NCI-H748 (cell line): ENCODE results near the gene ATAD3C.
"Not testable (repeated sequence)": the region's sequence is repeated elsewhere in the genome, so short reads cannot be mapped to it uniquely, and the experiment has no call there.

Experiments used
- DNase-seq: peaks from one replicate; lab custom pipeline; 2025; ENCODE audit not compliant: unreplicated experiment; lab: John Stamatoyannopoulos, UW

The ATAD3C gene

GRCh38 chr1:1494311-1494710 lies 44.8 kb downstream of the ATAD3C start:
- DNase-seq: not testable (repeated sequence)

- not testable (repeated sequence) for DNase-seq
Measured at GRCh38 chr1:1495461-1495975, 46.0 kb downstream of the ATAD3C start.

- peak; percentile 60 for DNase-seq
Measured at GRCh38 chr1:1504777-1505365, 55.4 kb downstream of the ATAD3C start.

- DNase-seq: peak; percentile 2
Measured at GRCh38 chr1:1505366-1505798, 55.9 kb downstream of the ATAD3C start.

- DNase-seq: not testable (repeated sequence)
Measured at GRCh38 chr1:1505801-1506200, 56.3 kb downstream of the ATAD3C start.

GRCh38 chr1:1507305-1507704 lies 57.8 kb downstream of the ATAD3C start:
- DNase-seq: no peak

GRCh38 chr1:1508775-1509464 lies 59.4 kb downstream of the ATAD3C start:
- DNase-seq: not testable (repeated sequence)

GRCh38 chr1:1509465-1509850 lies 60.0 kb downstream of the ATAD3C start:
- not testable (repeated sequence) for DNase-seq

GRCh38 chr1:1510912-1511532 lies 61.5 kb downstream of the ATAD3C start:
- DNase-seq: peak; percentile 77

- peak; percentile 97 for DNase-seq
Measured at GRCh38 chr1:1511533-1512285, 62.2 kb downstream of the ATAD3C start, which contains the start of gene ATAD3A. TSS of gene ATAD3A (plus strand) at chr1:1512162. CDS start at chr1:1512269, 107 bp downstream.

GRCh38 chr1:1512425-1512824 lies 62.9 kb downstream of the ATAD3C start:
- not testable (repeated sequence) for DNase-seq

- DNase-seq: not testable (repeated sequence)
Measured at GRCh38 chr1:1513675-1514074, 64.2 kb downstream of the ATAD3C start.

GRCh38 chr1:1514376-1514775 lies 64.9 kb downstream of the ATAD3C start:
- DNase-seq: not testable (repeated sequence)

- not testable (repeated sequence) for DNase-seq
Measured at GRCh38 chr1:1516923-1517322, 67.4 kb downstream of the ATAD3C start.

- DNase-seq: no peak
Measured at GRCh38 chr1:1517973-1518620, 68.6 kb downstream of the ATAD3C start.

GRCh38 chr1:1518621-1519007 lies 69.1 kb downstream of the ATAD3C start:
- not testable (repeated sequence) for DNase-seq
